Stomach (tissue), 9 donors: ENCODE results near the gene STAB1. TPM values are rescaled to one million over a fixed set of nuclear protein-coding genes. Genes with fewer than 3 reads are reported as not detected.

Experiments
- DNase-seq, 2 donors: peaks; one replicate each; pipeline versions ENCODE4 v3.0.0 to v3.0.0-alpha.2; 2013 to 2019
- H3K27ac ChIP-seq, 5 donors: fragments of 200-600 bp in 4 of 5; sonication (generic) in 4 of 5; one replicate each; pipeline ENCODE4 v1.5.1; 2013 to 2019; ENCODE audit warnings: mild to moderate bottlenecking in 1 of 5, moderate library complexity in 1 of 5
- H3K27me3 ChIP-seq, 3 donors: fragments of 200-600 bp; sonication (generic); one replicate each; pipeline ENCODE4 v1.5.1; 2017 to 2019; ENCODE audit warnings: mixed run types in 1 of 3
- H3K36me3 ChIP-seq, 4 donors: fragments of 200-600 bp; sonication (generic); 1 replicate in 3 of 4; 2 replicates in 1 of 4; pipeline ENCODE4 v1.5.1; 2016 to 2019
- H3K4me1 ChIP-seq, 4 donors: fragments of 200-600 bp; sonication (generic); one replicate each; pipeline ENCODE4 v1.5.1; 2016 to 2019
- H3K4me3 ChIP-seq, 4 donors: fragments of 200-600 bp; sonication (generic) in 3 of 4; one replicate each; pipeline ENCODE4 v1.5.1; 2016 to 2019; ENCODE audit warnings: mild to moderate bottlenecking in 1 of 4
- H3K9me3 ChIP-seq, 4 donors: fragments of 200-600 bp; sonication (generic); one replicate each; pipeline ENCODE4 v1.5.1; 2016 to 2019
- CTCF ChIP-seq, 7 experiments: fragments of 450-650 bp in 4 of 7; fragments of 200-600 bp in 3 of 7; sonication (generic) in 3 of 7; IDR thresholded peaks; one replicate each; pipeline ENCODE4 v1.5.1; 2016 to 2019; ENCODE audit warnings: antibody characterized with exemption in 7 of 7, control low read depth in 2 of 7, mild to moderate bottlenecking in 1 of 7
- EP300 ChIP-seq: sonication (generic); formaldehyde crosslinking; IDR thresholded peaks from one replicate; pipeline ENCODE4 v1.6.1; 2017; ENCODE audit warnings: antibody characterized with exemption
- POLR2A ChIP-seq, 4 donors: fragments of 450-650 bp; IDR thresholded peaks; one replicate each; pipeline ENCODE4 v1.6.1; 2016; ENCODE audit warnings: antibody characterized with exemption in 4 of 4, control low read depth in 2 of 4, mild to moderate bottlenecking in 1 of 4, moderate library complexity in 1 of 4
- POLR2AphosphoS5 ChIP-seq, 3 donors: sonication (generic); formaldehyde crosslinking; IDR thresholded peaks; one replicate each; pipeline ENCODE4 v1.6.1; 2016; ENCODE audit warnings: antibody characterized with exemption in 3 of 3
- WGBS, 5 donors: extraction: QIAGEN DNeasy Blood & Tissue Kit in 3 of 5; methylation state at CpG; one replicate each; pipeline versions ENCODE4 v1.1.5 to v1.1.7; 2013 to 2018; 5-methylcytosine and 5-hydroxymethylcytosine counted together
- intact Hi-C: fragments of 100-400 bp; cut with DNase I; formaldehyde crosslinking; loops from one replicate; pipeline ENCODE4 v1.15.1; 2023; ENCODE audit warnings: low total_unique reads
- polyA plus RNA-seq, 3 donors: library from polyadenylated mRNA; stranded (reverse); fragments of 200-250 nt; gene quantifications; one replicate each; pipeline ENCODE4 v1.2.3, GENCODE V29; 2013
- total RNA-seq, 5 donors: library from RNA; depleted of rRNA; stranded (reverse); fragments of >200 nt; gene quantifications; one replicate each; pipeline versions ENCODE4 v1.1.0 to v1.2.3, GENCODE V29; 2014 to 2016
- donor health status: healthy with polysubstance abuse.
- donor health status: Bipolar disorder and iron deficiency.
- donor health status: healthy.

The STAB1 gene
- total and polyA plus RNA-seq, 8 donors: 33.7 to 295 (median 62.8) TPM

DNA sequence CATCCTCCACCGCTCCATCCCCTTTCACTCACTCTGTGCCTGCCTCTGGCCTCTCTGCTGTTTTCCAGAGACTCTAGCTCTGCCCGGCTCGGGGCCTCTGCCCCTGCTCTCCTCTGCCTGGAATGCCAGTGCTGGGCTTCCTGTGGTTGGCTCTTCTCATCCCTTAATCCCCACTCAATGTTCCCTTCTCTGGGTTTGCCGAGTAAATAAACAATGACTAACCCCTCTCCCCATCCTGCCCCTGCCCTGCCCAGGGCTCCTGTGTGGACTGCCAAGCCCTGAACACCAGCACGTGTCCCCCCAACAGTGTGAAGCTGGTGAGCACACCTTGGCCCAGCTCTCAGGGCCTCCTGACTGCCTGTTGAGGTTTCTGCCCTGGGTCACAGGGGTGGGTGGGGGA, 12.2 kb downstream of the STAB1 start:
- Histone ChIP-seq H3K27ac (no peak overlapping the region), H3K36me3 (peaks cover 0 to 42% (median 4%) of the 10 kb centered on the region in 4 donors), H3K27me3 (no peaks in the 10 kb centered on the region), H3K9me3 (no peaks in the 10 kb centered on the region), H3K4me1 (no peaks in the 10 kb centered on the region), H3K4me3 (no peak overlapping the region)
- DNase-seq: no peak
- TF ChIP-seq POLR2AphosphoS5 (IDR thresholded peaks at IDR 0.05) (no peak), POLR2A (IDR thresholded peaks at IDR 0.05) (no peak), CTCF (IDR thresholded peaks at IDR 0.05) (no peak), EP300 (no peak)
- intact Hi-C loops: no loop called here
- WGBS, 5 donors: 49 to 66% (median 51%) methylated on average over 5 of the region's 5 CpGs

DNA sequence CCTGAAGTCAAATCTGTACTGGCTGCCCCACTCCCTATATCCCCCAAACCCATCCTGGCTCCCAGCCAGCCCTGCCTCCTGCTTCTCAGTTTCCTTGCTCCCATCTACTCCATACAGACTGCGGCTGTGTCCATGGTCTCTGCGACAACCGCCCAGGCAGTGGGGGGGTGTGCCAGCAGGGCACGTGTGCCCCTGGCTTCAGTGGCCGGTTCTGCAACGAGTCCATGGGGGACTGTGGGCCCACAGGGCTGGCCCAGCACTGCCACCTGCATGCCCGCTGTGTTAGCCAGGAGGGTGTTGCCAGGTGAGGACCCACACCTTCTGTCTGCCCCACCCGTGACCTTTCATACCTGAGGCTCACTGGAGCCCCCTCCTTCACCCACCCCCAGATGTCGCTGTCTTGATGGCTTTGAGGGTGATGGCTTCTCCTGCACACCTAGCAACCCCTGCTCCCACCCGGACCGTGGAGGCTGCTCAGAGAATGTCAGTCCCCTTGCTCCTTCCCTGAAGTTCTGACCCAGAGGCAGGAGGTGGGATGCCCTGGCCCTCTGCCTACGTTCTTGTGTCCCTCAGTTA, 14.7 kb downstream of the STAB1 start:
- H3K9me3 ChIP-seq: no peaks in the 10 kb centered on the region
- H3K4me3 ChIP-seq: no peak overlapping the region
- H3K27ac ChIP-seq: no peak overlapping the region
- no peaks in the 10 kb centered on the region for H3K27me3 ChIP-seq
- H3K36me3 ChIP-seq: peaks cover 0 to 56% (median 4%) of the 10 kb centered on the region in 4 donors
- intact Hi-C loops: no loop called here
- TF ChIP-seq POLR2AphosphoS5 (IDR thresholded peaks at IDR 0.05) (no peak), POLR2A (IDR thresholded peaks at IDR 0.05) (no peak), EP300 (no peak), CTCF (IDR thresholded peaks at IDR 0.05) (no peak)
- H3K4me1 ChIP-seq: no peaks in the 10 kb centered on the region
- WGBS, 5 donors: 55 to 68% (median 61%) methylated on average over 6 to 12 of the region's 12 CpGs
- DNase-seq: no peak

- TF ChIP-seq POLR2A (IDR thresholded peaks at IDR 0.05) (no peak), POLR2AphosphoS5 (IDR thresholded peaks at IDR 0.05) (no peak), EP300 (no peak), CTCF (IDR thresholded peaks at IDR 0.05) (no peak)
- Histone ChIP-seq H3K27me3 (no peaks in the 10 kb centered on the region), H3K4me3 (no peak overlapping the region), H3K4me1 (no peaks in the 10 kb centered on the region), H3K36me3 (peaks cover 0 to 41% (median 3%) of the 10 kb centered on the region in 4 donors), H3K27ac (no peak overlapping the region), H3K9me3 (no peaks in the 10 kb centered on the region)
- WGBS, 5 donors: 76 to 87% (median 84%) methylated on average over 5 to 7 of the region's 7 CpGs
- intact Hi-C loops: no loop called here
- no peak for DNase-seq
These were observed 16.4 kb downstream of the STAB1 start for GRCh38 chr3:52511509-52511908.

DNA sequence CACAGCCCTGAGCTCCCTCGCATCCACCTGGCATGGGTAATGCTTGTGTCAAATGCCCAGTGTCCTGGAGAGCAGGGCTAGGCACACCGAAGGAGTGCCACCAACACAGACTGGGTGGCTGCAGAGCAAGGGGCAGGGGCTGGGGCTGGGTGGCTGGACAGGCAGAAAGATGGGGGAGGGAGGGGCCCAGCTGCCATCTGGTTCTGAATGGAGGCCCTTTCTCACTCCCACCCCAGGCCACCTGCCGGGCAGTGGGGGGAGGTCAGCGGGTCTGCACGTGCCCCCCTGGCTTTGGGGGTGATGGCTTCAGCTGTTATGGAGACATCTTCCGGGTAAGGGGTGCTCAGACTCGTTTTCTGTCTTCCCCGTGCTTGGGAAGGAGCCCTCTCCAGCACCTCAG, 17.0 kb downstream of the STAB1 start:
- intact Hi-C loops: no loop called here
- Histone ChIP-seq H3K4me3 (no peak overlapping the region), H3K36me3 (peaks cover 0 to 39% (median 2%) of the 10 kb centered on the region in 4 donors), H3K4me1 (no peaks in the 10 kb centered on the region), H3K27me3 (no peaks in the 10 kb centered on the region), H3K9me3 (no peaks in the 10 kb centered on the region), H3K27ac (no peak overlapping the region)
- TF ChIP-seq POLR2A (IDR thresholded peaks at IDR 0.05): no peak
- TF ChIP-seq POLR2AphosphoS5 (IDR thresholded peaks at IDR 0.05): no peak
- no peak for TF ChIP-seq CTCF (IDR thresholded peaks at IDR 0.05)
- no peak for TF ChIP-seq EP300
- 53 to 69% (median 57%) methylated on average over 6 to 8 of the region's 8 CpGs for WGBS, 5 donors
- no peak for DNase-seq
